H9 (cell line): ENCODE measurements around the gene RCN1. TPM values are rescaled to one million over a fixed set of nuclear protein-coding genes. Genes with fewer than 3 reads are reported as not detected.

Source experiments
- DNase-seq: peaks from one replicate; pipeline ENCODE4 v3.0.0-alpha.2; 2017
- H2AFZ ChIP-seq: one replicate; pipeline ENCODE4 v1.6.1; 2013; ENCODE audit warnings: mild to moderate bottlenecking, low read length, control low read depth, moderate library complexity
- H2AK5ac ChIP-seq: 2 replicates; pipeline ENCODE4 v1.6.1; 2013; ENCODE audit warnings: low read length, control low read depth, mixed read lengths; ENCODE audit not compliant: insufficient read length
- H2BK120ac ChIP-seq: one replicate; pipeline ENCODE4 v1.6.1; 2013; ENCODE audit warnings: low read depth, mild to moderate bottlenecking, low read length, control low read depth, inconsistent platforms; ENCODE audit not compliant: poor library complexity, severe bottlenecking
- H2BK12ac ChIP-seq: 2 replicates; pipeline ENCODE4 v1.6.1; 2013; ENCODE audit warnings: low read length, control low read depth, mixed read lengths, low read depth; ENCODE audit not compliant: insufficient read length
- H2BK15ac ChIP-seq: 2 replicates; pipeline ENCODE4 v1.6.1; 2013; ENCODE audit warnings: low read depth, low read length, control low read depth
- H2BK20ac ChIP-seq: one replicate; pipeline ENCODE4 v1.6.1; 2013; ENCODE audit warnings: low read depth, mild to moderate bottlenecking, low read length, control low read depth, inconsistent platforms; ENCODE audit not compliant: poor library complexity, severe bottlenecking
- H2BK5ac ChIP-seq: 2 replicates; pipeline ENCODE4 v1.6.1; 2013; ENCODE audit warnings: low read length, control low read depth, mixed read lengths; ENCODE audit not compliant: insufficient read length
- H3K14ac ChIP-seq: 2 replicates; pipeline ENCODE4 v1.6.1; 2013; ENCODE audit warnings: low read length, control low read depth; ENCODE audit not compliant: insufficient read depth
- H3K18ac ChIP-seq: 2 replicates; pipeline ENCODE4 v1.6.1; 2013; ENCODE audit warnings: low read depth, mild to moderate bottlenecking, mixed read lengths, low read length, control low read depth; ENCODE audit not compliant: insufficient read length
- H3K23ac ChIP-seq: 2 replicates; pipeline ENCODE4 v1.6.1; 2013; ENCODE audit warnings: low read length, control low read depth, mixed read lengths, low read depth; ENCODE audit not compliant: insufficient read length
- H3K23me2 ChIP-seq: 2 replicates; pipeline ENCODE4 v1.6.1; 2013; ENCODE audit warnings: low read depth, mild to moderate bottlenecking, mixed read lengths, low read length, control low read depth; ENCODE audit not compliant: insufficient read length, poor library complexity, severe bottlenecking
- H3K27ac ChIP-seq: 2 replicates; pipeline ENCODE4 v1.5.1; 2013; ENCODE audit warnings: low read length, control low read depth, mixed read lengths, low read depth; ENCODE audit not compliant: insufficient read length
- H3K27me3 ChIP-seq: 2 replicates; pipeline ENCODE4 v1.6.1; 2013; ENCODE audit warnings: low read length, control low read depth, inconsistent platforms; ENCODE audit not compliant: insufficient read depth
- H3K4ac ChIP-seq: 2 replicates; pipeline ENCODE4 v1.6.1; 2013; ENCODE audit warnings: low read depth, mild to moderate bottlenecking, control low read depth, inconsistent platforms, low read length, moderate library complexity
- H3K4me1 ChIP-seq: 2 replicates; pipeline ENCODE4 v1.6.1; 2013; ENCODE audit warnings: low read length, control low read depth, inconsistent platforms; ENCODE audit not compliant: insufficient read depth
- H3K4me2 ChIP-seq: 2 replicates; pipeline ENCODE4 v1.6.1; 2013; ENCODE audit warnings: low read length, control low read depth, mixed read lengths; ENCODE audit not compliant: insufficient read length, insufficient read depth
- H3K56ac ChIP-seq: 2 replicates; pipeline ENCODE4 v1.6.1; 2013; ENCODE audit warnings: low read depth, mild to moderate bottlenecking, mixed read lengths, low read length, control low read depth; ENCODE audit not compliant: insufficient read length
- H3K79me1 ChIP-seq: 2 replicates; pipeline ENCODE4 v1.6.1; 2013; ENCODE audit warnings: low read depth, mild to moderate bottlenecking, moderate library complexity, low read length, control low read depth, inconsistent platforms; ENCODE audit not compliant: insufficient read depth, poor library complexity, severe bottlenecking
- H3K79me2 ChIP-seq: 2 replicates; pipeline ENCODE4 v1.6.1; 2013; ENCODE audit warnings: low read length, control low read depth, inconsistent platforms; ENCODE audit not compliant: insufficient read depth
- H3K9ac ChIP-seq: 2 replicates; pipeline ENCODE4 v1.6.1; 2013; ENCODE audit warnings: low read length, control low read depth, mixed read lengths; ENCODE audit not compliant: insufficient read length; ENCODE audit errors: extremely low read depth
- H3K9me3 ChIP-seq: one replicate; pipeline ENCODE4 v1.6.1; 2013; ENCODE audit warnings: low read depth, low read length, inconsistent platforms; ENCODE audit not compliant: control insufficient read depth
- H3T11ph ChIP-seq: one replicate; pipeline ENCODE4 v1.6.1; 2013; ENCODE audit warnings: mild to moderate bottlenecking, low read length, control low read depth, inconsistent platforms
- H4K20me1 ChIP-seq: one replicate; pipeline ENCODE4 v1.6.1; 2013; ENCODE audit not compliant: control insufficient read depth, insufficient read length, insufficient read depth
- H4K5ac ChIP-seq: 2 replicates; pipeline ENCODE4 v1.6.1; 2013; ENCODE audit warnings: low read depth, mild to moderate bottlenecking, mixed read lengths, low read length, control low read depth; ENCODE audit not compliant: insufficient read length
- H4K8ac ChIP-seq: replicated peaks from 2 replicates; pipeline ENCODE4 v1.6.1; 2013; ENCODE audit warnings: low read length, control low read depth, mixed read lengths, low read depth; ENCODE audit not compliant: insufficient read length
- H4K91ac ChIP-seq: 2 replicates; pipeline ENCODE4 v1.6.1; 2013; ENCODE audit warnings: low read depth, mild to moderate bottlenecking, moderate library complexity, mixed read lengths, low read length, control low read depth; ENCODE audit not compliant: insufficient read length
- H3K27ac Mint-ChIP-seq, 3 experiments: 2 replicates in 2 of 3; 3 replicates in 1 of 3; pipeline ENCODE4 v1.8.0; 2020 to 2021; ENCODE audit warnings: mixed read lengths in 3 of 3, mild to moderate bottlenecking in 1 of 3, moderate library complexity in 1 of 3
- H3K27me3 Mint-ChIP-seq: 2 replicates; pipeline ENCODE4 v1.8.0; 2021; ENCODE audit warnings: low read depth, mild to moderate bottlenecking, moderate library complexity, mixed read lengths
- H3K36me3 Mint-ChIP-seq, 3 experiments: 2 replicates in 2 of 3; 3 replicates in 1 of 3; pipeline ENCODE4 v1.8.0; 2020 to 2021; ENCODE audit warnings: low read depth in 3 of 3, mixed read lengths in 3 of 3; ENCODE audit not compliant: insufficient read depth in 1 of 3
- H3K4me1 Mint-ChIP-seq, 2 experiments: 2 replicates each; pipeline ENCODE4 v1.8.0; 2020; ENCODE audit warnings: mixed read lengths in 2 of 2
- H3K4me3 Mint-ChIP-seq, 2 experiments: 2 replicates in 1 of 2; 3 replicates in 1 of 2; pipeline ENCODE4 v1.8.0; 2020 to 2021; ENCODE audit warnings: mild to moderate bottlenecking in 2 of 2, mixed read lengths in 2 of 2, moderate library complexity in 1 of 2
- H3K9me3 Mint-ChIP-seq, 2 experiments: 2 replicates in 1 of 2; 3 replicates in 1 of 2; pipeline ENCODE4 v1.8.0; 2020; ENCODE audit warnings: mild to moderate bottlenecking in 2 of 2, mixed read lengths in 2 of 2, moderate library complexity in 1 of 2
- WGBS: extraction: QIAGEN DNeasy Blood & Tissue Kit; methylation state at CpG from one replicate; pipeline ENCODE4 v1.1.7; 2013; ENCODE audit warnings: missing lambda C conversion rate, low lambda C conversion rate, mixed read lengths; ENCODE audit not compliant: insufficient read length; ENCODE audit errors: extremely low coverage; 5-methylcytosine and 5-hydroxymethylcytosine counted together
- total RNA-seq: library from RNA; stranded (reverse); gene quantifications from 2 replicates; pipeline ENCODE4 v1.2.1, GENCODE V29; 2021
- TF ChIP-seq, protein P1 (sequence below): fragments of 200-600 bp; sonication (generic); conservative IDR thresholded peaks from 3 replicates; pipeline ENCODE4 v1.8.0; 2021; ENCODE audit warnings: antibody characterized with exemption, mild to moderate bottlenecking

Gene RCN1
- total RNA-seq, 1 experiment from 2014 or later = 109 TPM

DNA sequence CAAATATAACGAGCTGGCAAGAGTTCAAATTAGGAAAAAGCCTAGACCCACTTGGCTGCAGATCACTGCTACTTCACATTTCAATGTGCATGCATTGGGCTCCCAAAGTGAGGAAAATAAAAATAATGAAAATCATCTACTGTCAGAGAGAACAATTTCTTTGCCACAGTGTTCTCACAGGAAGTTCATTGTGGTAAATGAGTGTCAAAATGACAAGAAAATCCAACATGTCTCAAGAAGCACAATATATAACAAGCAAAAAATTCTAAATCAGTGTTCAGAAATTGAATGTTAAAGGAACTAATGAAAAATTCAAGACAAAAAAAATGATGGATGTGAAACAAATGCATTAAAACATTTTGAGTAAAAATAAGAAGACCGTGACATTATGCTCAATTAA, 31.3 kb downstream of the RCN1 start:
- Histone ChIP-seq H3K9me3 (no peaks in the 10 kb centered on the region), H2AFZ (no peak overlapping the region), H3K79me2 (no peaks in the 10 kb centered on the region), H3T11ph (no peak overlapping the region), H3K14ac (no peak overlapping the region), H2BK20ac (no peak overlapping the region), H2AK5ac (no peak overlapping the region), H3K27ac (no peak overlapping the region), H3K79me1 (no peaks in the 10 kb centered on the region), H3K9ac (no peak overlapping the region), H3K18ac (no peak overlapping the region), H2BK15ac (no peak overlapping the region), H3K23ac (no peak overlapping the region), H4K5ac (no peak overlapping the region), H4K20me1 (no peaks in the 10 kb centered on the region), H2BK5ac (no peak overlapping the region), H3K4ac (no peak overlapping the region), H3K4me1 (no peaks in the 10 kb centered on the region), H4K91ac (no peak overlapping the region), H3K27me3 (no peaks in the 10 kb centered on the region), H2BK12ac (no peak overlapping the region), H3K23me2 (no peaks in the 10 kb centered on the region), H2BK120ac (no peak overlapping the region), H4K8ac (no peak overlapping the region), H3K56ac (no peak overlapping the region), H3K4me2 (no peak overlapping the region)
- DNase-seq = no peak
- WGBS = no CpG with 5 or more reads among the region's 2 CpGs
- peaks cover 2 to 3% of the 10 kb centered on the region in 2 experiments; a peak in 2 of 5 replicates for H3K9me3 Mint-ChIP-seq
- no peak overlapping the region for H3K4me3 Mint-ChIP-seq
- no peaks in the 10 kb centered on the region; a peak in 1 of 7 replicates for H3K36me3 Mint-ChIP-seq
- no peak overlapping the region for H3K27ac Mint-ChIP-seq
- TF ChIP-seq, protein P1, sequence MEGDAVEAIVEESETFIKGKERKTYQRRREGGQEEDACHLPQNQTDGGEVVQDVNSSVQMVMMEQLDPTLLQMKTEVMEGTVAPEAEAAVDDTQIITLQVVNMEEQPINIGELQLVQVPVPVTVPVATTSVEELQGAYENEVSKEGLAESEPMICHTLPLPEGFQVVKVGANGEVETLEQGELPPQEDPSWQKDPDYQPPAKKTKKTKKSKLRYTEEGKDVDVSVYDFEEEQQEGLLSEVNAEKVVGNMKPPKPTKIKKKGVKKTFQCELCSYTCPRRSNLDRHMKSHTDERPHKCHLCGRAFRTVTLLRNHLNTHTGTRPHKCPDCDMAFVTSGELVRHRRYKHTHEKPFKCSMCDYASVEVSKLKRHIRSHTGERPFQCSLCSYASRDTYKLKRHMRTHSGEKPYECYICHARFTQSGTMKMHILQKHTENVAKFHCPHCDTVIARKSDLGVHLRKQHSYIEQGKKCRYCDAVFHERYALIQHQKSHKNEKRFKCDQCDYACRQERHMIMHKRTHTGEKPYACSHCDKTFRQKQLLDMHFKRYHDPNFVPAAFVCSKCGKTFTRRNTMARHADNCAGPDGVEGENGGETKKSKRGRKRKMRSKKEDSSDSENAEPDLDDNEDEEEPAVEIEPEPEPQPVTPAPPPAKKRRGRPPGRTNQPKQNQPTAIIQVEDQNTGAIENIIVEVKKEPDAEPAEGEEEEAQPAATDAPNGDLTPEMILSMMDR = no peak
- H3K27me3 Mint-ChIP-seq = peaks cover 4% of the 10 kb centered on the region; the same call in 1 of the 2 replicates
- no peaks in the 10 kb centered on the region for H3K4me1 Mint-ChIP-seq
